H1 (cell line): ENCODE data around the gene CCDC38. TPM values are rescaled to one million over a fixed set of nuclear protein-coding genes. Genes with fewer than 3 reads are reported as not detected.

Experiments
- BACH1 ChIP-seq: IDR thresholded peaks from 2 replicates; pipeline ENCODE4 v1.6.1; 2012; ENCODE audit warnings: low read length, improper control_type of control experiment
- polyA plus RNA-seq, 7 experiments: library from polyadenylated mRNA; depleted of rRNA in 3 of 7; stranded (reverse) in 5 of 7; unstranded in 2 of 7; fragments of >200 nt in 5 of 7; fragments of 200-250 nt in 2 of 7; gene quantifications; 1 replicate in 5 of 7; 2 replicates in 1 of 7; 4 replicates in 1 of 7; pipeline versions ENCODE4 v1.2.1 to v1.2.3, GENCODE V29; 2011 to 2013; ENCODE audit warnings: missing spikeins in 2 of 7, mixed read lengths in 2 of 7
- total RNA-seq: library from RNA; stranded (reverse); fragmentation: NEBNext Ultra II Directional; extraction: Animal tissue kit (Norgen Biotek cat#: 25700); gene quantifications from 2 replicates; pipeline ENCODE4 v1.2.1, GENCODE V29; 2021

CCDC38 gene
- total and polyA plus RNA-seq, 2 of the 8 experiments (the other 6 are each of a cell fraction or from before 2014, with no cell fraction given): not detected

GRCh38 chr12:95837240-95838038 is 105.0 kb downstream of the CCDC38 start (continued):
- TF ChIP-seq BACH1: no peak
